ENCODE data around the gene LAD1. TPM values are rescaled to one million over a fixed set of nuclear protein-coding genes. Genes with fewer than 3 reads are reported as not detected.
A peak's percentile ranks its signal among the peaks of the same experiment; 100 is the strongest.

LAD1 gene
- total and polyA plus RNA-seq, 2 donors (not counting 1 experiment from before 2014, with no cell fraction given) = not detected

DNA sequence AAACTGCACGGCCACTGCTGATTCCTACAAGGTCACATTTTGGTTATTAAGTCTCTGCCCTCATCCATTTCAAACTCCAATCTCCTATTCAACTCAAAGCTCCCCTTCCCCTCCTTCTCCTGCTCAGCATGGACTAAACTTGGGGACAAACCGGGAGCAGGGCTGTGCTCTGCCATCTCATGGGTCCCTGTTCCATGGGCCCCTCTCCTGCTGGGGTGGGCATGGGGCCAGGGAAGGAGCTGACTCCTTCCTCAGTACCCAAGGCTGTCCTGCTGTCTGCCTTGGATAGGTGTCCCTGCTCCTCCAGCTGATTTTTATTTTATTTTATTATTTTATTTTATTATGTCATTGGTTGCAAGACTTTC, 48.8 kb downstream of the LAD1 start:
- H2AFZ ChIP-seq (ENCODE audit: low read length) = no peak overlapping the region
- H4K20me1 ChIP-seq (ENCODE audit: control insufficient read depth, extremely low read depth, insufficient read depth, low read length) = no peaks in the 10 kb centered on the region
- H3K36me3 ChIP-seq (ENCODE audit: control insufficient read depth, insufficient read depth, low read length) = no peaks in the 10 kb centered on the region
- H3K4me1 ChIP-seq (ENCODE audit: control insufficient read depth, extremely low read depth, insufficient read depth, low read length) = no peaks in the 10 kb centered on the region
- no peak overlapping the region for H3K4me2 ChIP-seq (ENCODE audit: extremely low read depth, insufficient read depth, low read length)
- H3K27me3 ChIP-seq (ENCODE audit: control insufficient read depth, insufficient read depth, low read length) = peaks cover 19% of the 10 kb centered on the region
- no peak overlapping the region for H3K9ac ChIP-seq (ENCODE audit: insufficient read depth, low read length)
- no peak overlapping the region for H3K27ac ChIP-seq (ENCODE audit: insufficient read depth, low read length)
- no peak overlapping the region for H3K4me3 ChIP-seq (replicated peaks in 1 of 4; ENCODE audit: control extremely low read depth in 1 of 4, insufficient read depth in 1 of 4, low read depth in 3 of 4, low read length in 4 of 4)
- H3K79me2 ChIP-seq (ENCODE audit: control insufficient read depth, insufficient read depth, low read length) = no peaks in the 10 kb centered on the region
- TF ChIP-seq EZH2 (IDR thresholded peaks at IDR 0.05; ENCODE audit: low read length, missing control alignments) (no peak), CTCF (conservative IDR thresholded peaks at IDR 0.05 in 1 of 2, IDR thresholded peaks at IDR 0.05 in 1 of 2; ENCODE audit: low read depth in 1 of 2, low read length in 2 of 2) (no peak)
- no peak for DNase-seq (ENCODE audit: low read depth in 2 of 2)
- H3K9me3 ChIP-seq (ENCODE audit: control insufficient read depth, insufficient read depth, low read depth, low read length) = no peaks in the 10 kb centered on the region

GRCh38 chr1:201349092-201349491, 50.0 kb downstream of the LAD1 start:
- H4K20me1 ChIP-seq (ENCODE audit: control insufficient read depth, extremely low read depth, insufficient read depth, low read length) = no peaks in the 10 kb centered on the region
- H3K9me3 ChIP-seq (ENCODE audit: control insufficient read depth, insufficient read depth, low read depth, low read length) = no peaks in the 10 kb centered on the region
- no peak overlapping the region for H2AFZ ChIP-seq (ENCODE audit: low read length)
- no peak overlapping the region for H3K27ac ChIP-seq (ENCODE audit: insufficient read depth, low read length)
- no peaks in the 10 kb centered on the region for H3K79me2 ChIP-seq (ENCODE audit: control insufficient read depth, insufficient read depth, low read length)
- no peaks in the 10 kb centered on the region for H3K36me3 ChIP-seq (ENCODE audit: control insufficient read depth, insufficient read depth, low read length)
- peaks cover 14% of the 10 kb centered on the region for H3K27me3 ChIP-seq (ENCODE audit: control insufficient read depth, insufficient read depth, low read length)
- H3K4me3 ChIP-seq (replicated peaks in 1 of 4; ENCODE audit: control extremely low read depth in 1 of 4, insufficient read depth in 1 of 4, low read depth in 3 of 4, low read length in 4 of 4) = no peak overlapping the region
- no peak overlapping the region for H3K4me2 ChIP-seq (ENCODE audit: extremely low read depth, insufficient read depth, low read length)
- no peak overlapping the region for H3K9ac ChIP-seq (ENCODE audit: insufficient read depth, low read length)
- no peak for TF ChIP-seq CTCF (conservative IDR thresholded peaks at IDR 0.05 in 1 of 2, IDR thresholded peaks at IDR 0.05 in 1 of 2; ENCODE audit: low read depth in 1 of 2, low read length in 2 of 2)
- no peak for TF ChIP-seq EZH2 (IDR thresholded peaks at IDR 0.05; ENCODE audit: low read length, missing control alignments)
- DNase-seq (ENCODE audit: low read depth in 2 of 2) = no peak
- no peaks in the 10 kb centered on the region for H3K4me1 ChIP-seq (ENCODE audit: control insufficient read depth, extremely low read depth, insufficient read depth, low read length)

DNA sequence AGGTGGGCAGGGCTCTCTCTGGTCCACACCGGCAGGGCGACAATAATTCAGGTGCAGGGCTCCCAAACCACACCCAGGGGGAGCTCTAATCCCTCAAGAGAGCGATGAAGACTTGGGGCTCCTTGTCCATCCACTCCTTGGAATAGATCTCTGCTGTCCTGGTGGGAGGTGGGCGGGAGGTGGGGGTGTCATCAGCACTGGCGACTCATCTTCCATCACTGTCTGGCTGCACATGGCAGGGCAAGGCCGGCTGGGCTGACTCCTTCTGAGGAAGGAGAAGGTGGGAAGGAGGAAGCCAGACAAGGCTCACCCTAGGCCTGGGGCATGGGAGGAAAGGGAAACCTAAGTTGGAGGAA, 50.9 kb downstream of the LAD1 start:
- no peaks in the 10 kb centered on the region for H3K79me2 ChIP-seq (ENCODE audit: control insufficient read depth, insufficient read depth, low read length)
- no peaks in the 10 kb centered on the region for H3K36me3 ChIP-seq (ENCODE audit: control insufficient read depth, insufficient read depth, low read length)
- peaks cover 17% of the 10 kb centered on the region for H3K27me3 ChIP-seq (ENCODE audit: control insufficient read depth, insufficient read depth, low read length)
- peak; percentile 65 to 79 for TF ChIP-seq CTCF (conservative IDR thresholded peaks at IDR 0.05 in 1 of 2, IDR thresholded peaks at IDR 0.05 in 1 of 2; ENCODE audit: low read depth in 1 of 2, low read length in 2 of 2)
- no peak for TF ChIP-seq EZH2 (IDR thresholded peaks at IDR 0.05; ENCODE audit: low read length, missing control alignments)
- H4K20me1 ChIP-seq (ENCODE audit: control insufficient read depth, extremely low read depth, insufficient read depth, low read length) = no peaks in the 10 kb centered on the region
- no peak overlapping the region for H3K4me3 ChIP-seq (replicated peaks in 1 of 4; ENCODE audit: control extremely low read depth in 1 of 4, insufficient read depth in 1 of 4, low read depth in 3 of 4, low read length in 4 of 4)
- H3K4me1 ChIP-seq (ENCODE audit: control insufficient read depth, extremely low read depth, insufficient read depth, low read length) = no peaks in the 10 kb centered on the region
- DNase-seq (ENCODE audit: low read depth in 2 of 2) = peak; percentile 35 to 60
- H3K4me2 ChIP-seq (ENCODE audit: extremely low read depth, insufficient read depth, low read length) = no peak overlapping the region
- H3K9me3 ChIP-seq (ENCODE audit: control insufficient read depth, insufficient read depth, low read depth, low read length) = no peaks in the 10 kb centered on the region
- no peak overlapping the region for H3K27ac ChIP-seq (ENCODE audit: insufficient read depth, low read length)
- H3K9ac ChIP-seq (ENCODE audit: insufficient read depth, low read length) = no peak overlapping the region
- no peak overlapping the region for H2AFZ ChIP-seq (ENCODE audit: low read length)

Measured in fibroblast of lung (primary cell).